ENCODE measurements around the gene PPP3R1. TPM values are rescaled to one million over a fixed set of nuclear protein-coding genes. Genes with fewer than 3 reads are reported as not detected.
A peak's percentile ranks its signal among the peaks of the same experiment; 100 is the strongest.

The PPP3R1 gene
- total and polyA plus RNA-seq, 2 experiments from 2014 or later: 7.9 to 49.6 TPM

- Mint-ChIP-seq H3K27me3 (ENCODE audit: insufficient read depth, low read depth, poor library complexity) (peaks cover 11% of the 10 kb centered on the region), H3K36me3 (ENCODE audit: low read depth) (peaks cover 7% of the 10 kb centered on the region; the same call in 2 of the 3 replicates), H3K4me1 (peaks cover 18% of the 10 kb centered on the region), H3K9me3 (no peaks in the 10 kb centered on the region), H3K27ac (peak overlapping the region; percentile 96; the same call in 1 of the 2 replicates), H3K4me3 (peak overlapping the region; percentile 84)
- DNase-seq (ENCODE audit: low spot score) (no peak), ATAC-seq (no peak)
- Histone ChIP-seq H3F3A (replicated peaks; ENCODE audit: low read depth) (no peaks in the 10 kb centered on the region), H2AFZ (peak overlapping the region; percentile 72), H3K27me3 (ENCODE audit: insufficient read depth) (no peaks in the 10 kb centered on the region), H3K4me1 (ENCODE audit: insufficient read depth) (peaks cover 49% of the 10 kb centered on the region), H3K9me2 (ENCODE audit: insufficient read depth) (no peaks in the 10 kb centered on the region), H3K27ac (ENCODE audit: low read depth) (peak overlapping the region; percentile 53; the same call in 1 of the 2 replicates), H4K20me1 (replicated peaks; ENCODE audit: insufficient read depth) (peaks cover 20% of the 10 kb centered on the region), H3K79me2 (replicated peaks; ENCODE audit: insufficient read depth) (peaks cover 34% of the 10 kb centered on the region), H3K4me2 (peak overlapping the region; percentile 92), H3K36me3 (ENCODE audit: insufficient read depth) (no peaks in the 10 kb centered on the region), H3K4me3 (peak overlapping the region; percentile 88)
- no peak for TF ChIP-seq EZH2 (IDR thresholded peaks at IDR 0.05; ENCODE audit: low read depth, unreplicated experiment)
- no peak for TF ChIP-seq ZNF331 (CRISPR knock-in tag; IDR thresholded peaks at IDR 0.05; ENCODE audit: low read depth)
- no peak for TF ChIP-seq CREB1 (CRISPR knock-in tag; IDR thresholded peaks at IDR 0.05; ENCODE audit: low read depth)
- TF ChIP-seq JUNB (IDR thresholded peaks at IDR 0.05; ENCODE audit: unreplicated experiment): no peak
- TF ChIP-seq POLR2AphosphoS5 (IDR thresholded peaks at IDR 0.05; ENCODE audit: low read depth): no peak
- no peak for TF ChIP-seq EZH2phosphoT487 (IDR thresholded peaks at IDR 0.05; ENCODE audit: unreplicated experiment)
- TF ChIP-seq REST (IDR thresholded peaks at IDR 0.05; ENCODE audit: unreplicated experiment): no peak
- TF ChIP-seq ZNF114 (CRISPR knock-in tag; IDR thresholded peaks at IDR 0.05): no peak
- TF ChIP-seq STAT1 (IDR thresholded peaks at IDR 0.05; ENCODE audit: unreplicated experiment): no peak
- no peak for TF ChIP-seq ZNF462 (CRISPR knock-in tag; IDR thresholded peaks at IDR 0.05)
- TF ChIP-seq NANOG (IDR thresholded peaks at IDR 0.05; ENCODE audit: borderline replicate concordance): no peak
- no peak for TF ChIP-seq ETS1 (IDR thresholded peaks at IDR 0.05)
- TF ChIP-seq CTCF (conservative IDR thresholded peaks at IDR 0.05; ENCODE audit: low read depth in 2 of 2): no peak
Measured at GRCh38 chr2:68253219-68254068, 1.1 kb upstream of the PPP3R1 start.
